ENCODE measurements around the gene MAGI3.
"Not testable (repeated sequence)": the region's sequence is repeated elsewhere in the genome, so short reads cannot be mapped to it uniquely, and the experiment has no call there.

Gene MAGI3

DNA sequence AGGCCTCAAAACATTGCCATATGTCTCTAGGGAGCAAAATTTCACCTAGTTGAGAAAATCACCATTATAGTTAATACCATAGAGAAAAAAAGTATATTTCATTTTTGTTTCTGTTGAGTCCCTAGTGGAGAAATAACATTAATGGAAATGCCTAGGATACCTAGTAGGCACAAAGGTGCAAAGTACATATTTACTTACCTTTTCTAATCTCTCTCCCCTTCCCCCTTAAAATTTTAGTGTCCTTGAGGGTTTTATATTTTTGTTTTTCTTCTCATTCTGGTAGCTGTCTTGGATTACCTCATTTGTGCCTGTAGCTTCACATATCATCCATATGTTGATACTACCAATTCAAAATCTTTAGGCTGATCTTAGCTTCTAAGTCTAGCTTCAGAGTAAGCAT, 127.0 kb downstream of the MAGI3 start:
- no peak for DNase-seq (ENCODE audit: low read depth)

DNA sequence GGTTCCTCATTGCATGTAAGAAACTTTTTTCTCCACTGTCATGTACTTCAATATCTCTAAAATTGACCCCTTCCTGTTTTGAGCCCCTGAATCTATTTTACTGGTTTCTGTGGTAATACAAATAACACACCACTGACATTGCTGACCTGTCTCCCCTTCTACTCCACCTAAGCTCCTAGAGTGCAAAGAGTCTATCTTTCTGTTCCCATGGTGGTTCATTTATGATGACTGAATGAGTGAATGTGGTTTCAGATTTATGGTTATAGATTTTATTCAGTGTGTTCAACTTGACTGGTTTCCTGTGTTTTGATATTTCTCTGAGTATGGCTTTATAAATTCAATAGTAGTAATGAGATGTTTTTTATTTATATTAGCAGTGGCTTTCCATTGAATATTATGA, 127.7 kb downstream of the MAGI3 start:
- DNase-seq (ENCODE audit: low read depth), result no peak

DNA sequence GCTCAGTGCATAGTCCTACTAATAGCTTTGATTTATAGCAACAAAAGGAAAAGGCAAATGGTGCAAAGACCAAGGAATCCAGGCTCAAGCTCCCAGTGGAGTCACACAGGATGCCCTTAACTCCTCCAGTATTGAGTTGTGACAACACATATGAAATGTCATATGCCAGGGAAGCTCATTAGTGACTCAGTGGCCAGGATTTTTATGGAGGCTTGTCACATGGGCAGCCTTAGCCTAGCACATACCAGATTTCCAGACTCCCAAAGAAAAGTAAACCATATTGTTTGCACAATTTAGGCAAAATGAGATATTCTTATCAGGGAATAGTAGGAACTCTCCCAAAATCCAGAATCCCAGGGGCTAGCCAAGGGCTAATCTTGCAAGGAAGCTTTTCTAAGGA, 129.2 kb downstream of the MAGI3 start:
- DNase-seq (ENCODE audit: low read depth), result no peak

DNA sequence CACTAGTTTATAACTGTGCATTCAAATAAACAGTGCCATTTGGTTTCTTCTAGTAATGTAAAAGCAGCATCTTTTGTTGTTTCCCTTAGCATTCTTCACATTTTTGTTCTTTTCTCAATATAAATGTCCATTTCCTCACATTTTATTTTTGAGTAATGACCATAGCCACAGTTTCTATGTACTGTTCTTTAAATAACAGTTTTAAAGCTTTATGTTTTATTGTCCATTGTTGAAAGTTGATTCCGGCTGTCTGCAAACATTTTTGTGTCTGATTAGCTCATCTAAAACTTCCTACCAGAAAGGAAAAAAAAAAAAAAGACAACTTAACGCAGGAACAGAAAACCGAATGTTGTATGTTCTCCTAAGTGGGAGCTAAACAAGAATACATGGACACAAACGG, 139.7 kb downstream of the MAGI3 start:
- no peak for DNase-seq (ENCODE audit: low read depth)

DNA sequence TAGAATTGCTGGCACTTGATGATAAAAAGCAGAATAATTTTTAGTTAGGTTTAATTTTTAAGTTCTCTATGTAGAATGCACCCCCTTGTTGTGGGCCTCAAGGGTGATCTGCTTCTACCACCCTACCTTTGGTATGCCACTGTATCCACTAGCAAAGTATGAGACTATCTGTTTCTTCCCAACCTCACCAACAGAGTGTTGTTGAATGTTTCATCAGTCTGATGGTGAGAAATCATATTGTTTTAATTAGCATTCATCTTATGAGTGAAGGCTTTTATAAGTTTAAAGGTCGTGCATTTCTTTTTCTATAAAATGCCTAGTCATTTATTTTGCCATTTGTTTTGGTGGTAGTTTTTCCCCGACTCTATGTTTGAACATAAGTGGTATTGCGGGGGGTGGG, 141.0 kb downstream of the MAGI3 start:
- no peak for DNase-seq (ENCODE audit: low read depth)

GRCh38 chr1:113533061-113533460, 142.7 kb downstream of the MAGI3 start:
- no peak for DNase-seq (ENCODE audit: low read depth)

GRCh38 chr1:113534130-113534817, 144.0 kb downstream of the MAGI3 start:
- no peak for DNase-seq (ENCODE audit: low read depth)

GRCh38 chr1:113534875-113535274, 144.6 kb downstream of the MAGI3 start:
- DNase-seq (ENCODE audit: low read depth), result no peak

GRCh38 chr1:113536182-113536780, 146.0 kb downstream of the MAGI3 start:
- no peak for DNase-seq (ENCODE audit: low read depth)

- no peak for DNase-seq (ENCODE audit: low read depth)
These were observed 147.9 kb downstream of the MAGI3 start for GRCh38 chr1:113538225-113538624.

- DNase-seq (ENCODE audit: low read depth), result no peak
These were observed 150.0 kb downstream of the MAGI3 start for GRCh38 chr1:113540335-113540734.

DNA sequence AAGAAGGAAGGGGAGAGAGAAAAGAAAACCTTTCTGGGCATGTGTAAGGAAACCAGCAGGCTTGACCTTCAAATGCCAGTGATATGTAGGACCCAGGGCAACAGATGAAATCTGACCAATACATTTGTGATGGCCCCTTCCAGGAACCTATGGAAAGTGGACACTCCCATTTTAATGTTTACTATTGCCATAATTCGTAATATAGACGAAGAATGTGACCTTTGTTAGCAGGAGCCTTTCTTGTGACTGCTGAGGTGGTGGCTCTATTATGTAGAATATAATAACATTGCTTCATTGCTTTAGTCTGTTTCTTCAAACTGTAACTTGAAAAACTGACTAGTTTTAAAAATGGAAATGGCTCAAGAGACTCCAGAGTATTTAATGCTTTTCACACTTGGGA, 150.8 kb downstream of the MAGI3 start:
- no peak for DNase-seq (ENCODE audit: low read depth)

- DNase-seq (ENCODE audit: low read depth), result no peak
These were observed 151.9 kb downstream of the MAGI3 start for GRCh38 chr1:113542221-113542701.

DNA sequence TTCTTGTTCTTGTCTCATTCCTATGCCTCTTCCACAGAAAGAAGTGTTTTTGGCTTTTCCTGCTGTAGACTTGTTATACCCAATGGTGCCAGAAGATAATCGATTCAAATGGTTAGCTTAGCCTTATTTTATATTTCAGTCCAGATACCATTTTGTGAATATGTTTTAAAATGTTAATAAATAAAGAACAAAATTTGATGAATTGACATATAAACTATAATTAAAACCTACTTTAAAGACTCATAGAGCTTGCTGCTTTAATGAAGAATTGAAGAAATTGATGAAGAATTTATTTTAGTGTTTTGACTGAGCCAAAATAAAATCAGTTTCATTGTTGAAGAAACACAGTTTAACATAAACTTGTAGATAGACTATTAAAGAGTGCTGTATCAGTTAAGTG, 152.8 kb downstream of the MAGI3 start:
- no peak for DNase-seq (ENCODE audit: low read depth)

GRCh38 chr1:113545210-113545609, 154.9 kb downstream of the MAGI3 start:
- no peak for DNase-seq (ENCODE audit: low read depth)

DNA sequence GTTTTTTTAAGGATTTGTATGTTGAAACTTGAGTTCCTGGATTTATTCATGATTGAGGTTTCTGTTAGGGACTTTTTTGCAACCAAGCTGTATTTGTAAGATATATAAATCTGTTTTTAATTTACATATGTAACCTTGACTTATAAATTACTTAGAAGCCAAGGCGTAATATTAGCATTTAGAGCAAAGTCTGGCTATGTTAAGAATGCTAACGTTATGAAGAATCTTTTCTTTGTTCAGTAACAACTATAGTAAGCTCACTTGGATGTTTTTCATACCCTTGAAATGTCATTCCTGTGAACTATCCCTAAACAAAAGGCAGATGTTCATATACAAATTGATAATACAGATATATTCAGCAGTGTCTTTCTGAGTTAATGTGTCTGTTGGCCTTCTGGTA, 155.3 kb downstream of the MAGI3 start:
- DNase-seq (ENCODE audit: low read depth), result no peak

DNA sequence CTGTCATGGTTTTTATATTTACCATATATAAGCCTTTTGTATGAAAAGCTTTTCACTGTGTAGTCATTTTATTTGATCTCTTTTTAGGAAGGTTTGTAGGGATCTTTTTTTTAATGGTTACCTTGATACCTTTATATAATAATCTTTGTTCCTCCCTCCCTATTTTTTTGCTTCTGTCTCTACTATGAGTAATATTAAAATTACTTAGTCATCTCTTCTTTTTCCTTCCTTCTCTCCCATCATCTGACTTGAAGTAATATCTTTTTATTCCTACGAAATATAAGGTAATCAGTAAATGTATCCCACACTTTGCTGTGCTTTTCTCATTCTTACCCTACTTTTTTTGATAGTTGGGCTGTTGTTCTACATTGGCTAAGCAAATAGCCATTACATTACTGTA, 161.4 kb downstream of the MAGI3 start:
- no peak for DNase-seq (ENCODE audit: low read depth)

- DNase-seq (ENCODE audit: low read depth), result no peak
These were observed 161.9 kb downstream of the MAGI3 start for GRCh38 chr1:113552244-113552643.

DNA sequence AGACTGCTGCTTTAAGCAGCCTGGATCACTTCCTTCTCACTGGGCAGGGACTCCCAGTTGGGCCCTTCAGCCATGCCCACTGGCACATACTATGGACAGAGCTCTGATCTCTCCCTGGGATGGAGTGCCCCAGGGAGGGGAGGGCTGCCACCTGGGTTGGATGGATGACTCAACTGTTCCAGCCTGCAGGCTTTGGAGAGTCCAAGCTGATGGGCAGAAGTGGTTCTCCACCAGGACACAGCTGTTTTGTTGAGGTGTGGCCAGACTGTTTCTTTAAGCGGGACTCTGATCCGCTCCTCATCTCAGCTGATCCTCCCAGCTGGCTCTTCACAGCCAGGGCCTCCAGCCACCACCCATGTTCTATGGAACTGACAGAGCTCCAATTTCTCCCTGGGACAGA, 166.9 kb downstream of the MAGI3 start:
- no peak for DNase-seq (ENCODE audit: low read depth)

DNA sequence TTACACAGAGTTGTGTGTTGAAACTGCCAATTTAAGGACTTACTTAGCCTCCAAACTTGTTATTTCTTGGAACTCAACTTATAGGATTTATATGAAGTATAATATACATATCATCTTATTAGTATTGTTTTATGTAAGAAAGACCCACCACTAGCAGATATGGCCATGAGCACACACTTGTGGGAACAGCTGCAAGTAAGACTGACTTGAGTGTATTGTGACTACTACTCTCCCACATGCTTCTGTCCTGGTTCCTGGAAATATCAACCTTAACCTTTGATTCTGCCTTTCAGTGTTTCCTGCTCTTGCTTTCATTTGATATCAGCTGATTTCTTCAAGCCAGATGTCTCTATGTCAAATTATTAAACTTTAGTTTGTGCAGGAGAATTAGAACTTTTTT, 175.3 kb downstream of the MAGI3 start:
- no peak for DNase-seq (ENCODE audit: low read depth)

- no peak for DNase-seq (ENCODE audit: low read depth)
These were observed 177.1 kb downstream of the MAGI3 start for GRCh38 chr1:113567427-113567826.

DNA sequence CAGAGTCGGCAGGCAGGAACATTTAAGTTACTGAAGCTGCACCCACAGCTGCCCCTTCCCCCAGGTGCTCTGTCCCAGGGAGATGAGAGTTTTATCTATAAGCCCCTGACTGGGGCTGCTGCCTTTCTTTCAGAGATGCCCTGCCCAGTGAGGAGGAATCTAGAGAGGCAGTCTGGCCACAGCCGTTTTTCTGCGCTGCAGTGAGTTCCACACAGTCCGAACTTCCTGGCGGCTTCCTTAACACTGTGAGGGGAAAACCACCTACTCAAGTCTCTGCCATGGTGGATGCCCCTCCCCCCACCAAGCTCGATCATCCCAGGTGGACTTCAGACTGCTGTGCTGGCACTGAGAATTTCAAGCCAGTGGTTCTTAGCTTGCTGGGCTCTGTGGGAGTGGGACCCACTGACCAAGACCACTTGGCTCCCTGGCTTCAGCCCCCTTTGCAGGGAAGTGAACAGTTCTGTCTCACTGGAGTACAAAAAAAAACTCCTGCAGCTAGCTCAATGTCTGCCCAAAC, 185.5 kb downstream of the MAGI3 start:
- not testable (repeated sequence) for DNase-seq (ENCODE audit: low read depth)

DNA sequence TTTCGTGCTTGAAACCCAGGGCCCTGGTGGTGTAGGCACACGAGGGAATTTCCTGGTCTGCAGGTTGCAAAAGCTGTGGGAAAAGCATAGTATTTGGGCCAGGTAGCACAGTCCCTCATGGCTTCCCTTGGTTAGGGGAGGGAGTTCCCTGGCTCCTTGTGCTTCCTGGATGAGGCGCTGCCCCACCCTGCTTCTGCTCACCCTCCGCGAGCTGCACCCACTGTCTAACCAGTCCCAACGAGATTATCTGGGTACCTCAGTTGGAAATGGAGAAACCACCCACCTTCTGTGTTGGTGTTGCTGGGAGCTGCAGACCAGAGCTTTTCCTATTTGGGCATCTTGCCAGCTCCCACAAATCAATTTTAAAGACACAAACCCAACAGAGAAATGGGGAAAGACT, 186.0 kb downstream of the MAGI3 start:
- DNase-seq (ENCODE audit: low read depth), result no peak
